Measurements from ENCODE around the gene TLE2.

DNA sequence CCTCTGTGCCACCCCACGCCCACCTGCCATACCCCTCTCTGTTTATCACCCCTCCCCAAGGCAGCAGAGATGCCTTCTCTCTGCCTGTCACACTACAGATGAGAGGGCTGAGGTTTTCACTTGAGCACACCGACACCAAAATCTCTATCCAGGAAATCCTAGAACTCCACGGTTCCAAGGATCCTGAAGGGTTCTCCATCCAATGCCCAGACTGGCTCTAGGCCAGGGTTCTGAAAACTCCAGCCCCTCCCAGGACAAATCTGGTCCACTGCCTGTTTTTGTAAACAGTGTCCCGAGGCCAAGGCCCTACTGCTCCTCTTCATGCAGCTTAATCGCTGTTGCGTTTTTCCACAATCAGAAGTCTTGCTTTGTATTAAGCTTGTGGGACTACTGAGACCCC, 20.1 kb downstream of the TLE2 start:
- TF ChIP-seq, protein P1, sequence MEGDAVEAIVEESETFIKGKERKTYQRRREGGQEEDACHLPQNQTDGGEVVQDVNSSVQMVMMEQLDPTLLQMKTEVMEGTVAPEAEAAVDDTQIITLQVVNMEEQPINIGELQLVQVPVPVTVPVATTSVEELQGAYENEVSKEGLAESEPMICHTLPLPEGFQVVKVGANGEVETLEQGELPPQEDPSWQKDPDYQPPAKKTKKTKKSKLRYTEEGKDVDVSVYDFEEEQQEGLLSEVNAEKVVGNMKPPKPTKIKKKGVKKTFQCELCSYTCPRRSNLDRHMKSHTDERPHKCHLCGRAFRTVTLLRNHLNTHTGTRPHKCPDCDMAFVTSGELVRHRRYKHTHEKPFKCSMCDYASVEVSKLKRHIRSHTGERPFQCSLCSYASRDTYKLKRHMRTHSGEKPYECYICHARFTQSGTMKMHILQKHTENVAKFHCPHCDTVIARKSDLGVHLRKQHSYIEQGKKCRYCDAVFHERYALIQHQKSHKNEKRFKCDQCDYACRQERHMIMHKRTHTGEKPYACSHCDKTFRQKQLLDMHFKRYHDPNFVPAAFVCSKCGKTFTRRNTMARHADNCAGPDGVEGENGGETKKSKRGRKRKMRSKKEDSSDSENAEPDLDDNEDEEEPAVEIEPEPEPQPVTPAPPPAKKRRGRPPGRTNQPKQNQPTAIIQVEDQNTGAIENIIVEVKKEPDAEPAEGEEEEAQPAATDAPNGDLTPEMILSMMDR (IDR thresholded peaks at IDR 0.05 in 2 of 3, conservative IDR thresholded peaks at IDR 0.05 in 1 of 3; ENCODE audit: borderline replicate concordance in 1 of 3, insufficient read depth in 1 of 3, low read depth in 2 of 3, low read length in 2 of 3): no peak
- no peak for TF ChIP-seq EZH2 (IDR thresholded peaks at IDR 0.05)
- no peak for TF ChIP-seq POLR2A (IDR thresholded peaks at IDR 0.05; ENCODE audit: borderline replicate concordance, extremely low read depth, insufficient read depth, insufficient read length)
- TF ChIP-seq EZH2phosphoT487 (IDR thresholded peaks at IDR 0.05; ENCODE audit: borderline replicate concordance): no peak
- TF ChIP-seq ZNF274 (IDR thresholded peaks at IDR 0.05; ENCODE audit: low read depth, low read length): no peak
- no peak for TF ChIP-seq RAD21 (IDR thresholded peaks at IDR 0.05; ENCODE audit: low read depth)

All from HCT116 (cell line).